Activated CD4-positive, alpha-beta T cell treated with anti-CD3 and anti-CD28 coated beads for 36 hours (primary cell): ENCODE measurements around the gene RPL7A. TPM values are rescaled to one million over a fixed set of nuclear protein-coding genes. Genes with fewer than 3 reads are reported as not detected.

Experiments used
- ATAC-seq: fragments of 200-7000 bp; cut with Tn5 transposase; one replicate; pipeline ENCODE4 v1.10.0; 2021; ENCODE audit warnings: mild to moderate bottlenecking, moderate library complexity
- CTCF ChIA-PET: fragments of 350-600 bp; sonication (Branson Sonifier 250); formaldehyde crosslinking; loops from one replicate; lab custom pipeline; 2021; ENCODE audit warnings: antibody characterized with exemption; lab: Charles Lee
- POLR2A ChIA-PET: fragments of 350-600 bp; sonication (Branson Sonifier 250); formaldehyde crosslinking; loops from one replicate; lab custom pipeline; 2021; ENCODE audit warnings: antibody characterized with exemption, inconsistent platforms; lab: Charles Lee
- DNase-seq: peaks from one replicate; pipeline ENCODE4 v3.0.0-alpha.2; 2020
- H3K27ac Mint-ChIP-seq: one replicate; pipeline ENCODE4 v1.8.0; 2021; ENCODE audit warnings: mixed read lengths
- H3K27me3 Mint-ChIP-seq: one replicate; pipeline ENCODE4 v1.8.0; 2021; ENCODE audit warnings: mixed read lengths
- H3K36me3 Mint-ChIP-seq: one replicate; pipeline ENCODE4 v1.8.0; 2021; ENCODE audit warnings: low read depth, mixed read lengths
- H3K4me1 Mint-ChIP-seq: one replicate; pipeline ENCODE4 v1.8.0; 2021; ENCODE audit warnings: mixed read lengths
- H3K4me3 Mint-ChIP-seq: one replicate; pipeline ENCODE4 v1.8.0; 2021; ENCODE audit warnings: mild to moderate bottlenecking, moderate library complexity, mixed read lengths
- H3K9me3 Mint-ChIP-seq: one replicate; pipeline ENCODE4 v1.8.0; 2021; ENCODE audit warnings: low read depth, mixed read lengths
- intact Hi-C, 2 experiments: fragments of 100-400 bp; cut with DNase I in 1 of 2; cut with micrococcal nuclease in 1 of 2; formaldehyde crosslinking; loops; one replicate each; pipeline versions ENCODE4 v1.14.2 to v1.15.1; 2022 to 2024; cut with DNase I, micrococcal nuclease
- total RNA-seq, 2 experiments: library from RNA; stranded (reverse); gene quantifications; one replicate each; pipeline ENCODE4 v1.2.3, GENCODE V29; 2021

Gene RPL7A
- total RNA-seq, 2 experiments from 2014 or later, result 3,179 to 3,246 TPM

DNA sequence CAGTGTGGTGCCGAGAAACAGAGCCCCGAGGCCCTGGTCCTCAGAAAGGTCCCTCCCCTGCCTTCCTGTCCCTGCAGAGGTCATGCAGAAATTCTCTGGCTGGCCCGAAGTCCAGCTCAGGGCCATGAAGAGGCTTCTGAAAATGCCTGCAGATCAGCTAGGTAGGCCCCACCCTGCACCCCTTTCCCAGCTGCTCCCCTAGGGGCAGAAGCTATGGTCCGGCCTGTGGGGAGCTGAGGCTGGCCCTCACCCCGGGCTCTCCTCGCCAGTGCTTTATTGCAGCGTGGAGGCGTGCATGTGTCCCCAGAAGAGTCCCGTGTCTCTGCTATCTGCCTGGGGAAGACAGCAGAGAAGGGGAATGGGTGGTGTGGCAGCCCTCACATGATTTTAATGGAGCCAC lies 49.9 kb downstream of the RPL7A start:
- H3K9me3 Mint-ChIP-seq, result no peaks in the 10 kb centered on the region
- DNase-seq (no peak), ATAC-seq (no peak)
- ChIA-PET POLR2A (no interaction called here), CTCF (no interaction called here)
- intact Hi-C loops, result no loop called here
- no peaks in the 10 kb centered on the region for H3K4me1 Mint-ChIP-seq
- H3K4me3 Mint-ChIP-seq, result no peak overlapping the region
- no peaks in the 10 kb centered on the region for H3K36me3 Mint-ChIP-seq
- H3K27me3 Mint-ChIP-seq, result no peaks in the 10 kb centered on the region
- no peak overlapping the region for H3K27ac Mint-ChIP-seq

GRCh38 chr9:133400292-133400691 lies 52.3 kb downstream of the RPL7A start:
- no peak overlapping the region for H3K4me3 Mint-ChIP-seq
- POLR2A ChIA-PET, result no interaction called here
- peaks cover 2% of the 10 kb centered on the region for H3K36me3 Mint-ChIP-seq
- CTCF ChIA-PET, result interaction anchor here (0.7 to 0.8 kb wide), 2 partner anchors 337 to 1387 kb away, joined by 3 read pairs; no protein-coding TSS in a partner anchor
- no peak overlapping the region for H3K27ac Mint-ChIP-seq
- no peak for ATAC-seq
- H3K27me3 Mint-ChIP-seq, result no peaks in the 10 kb centered on the region
- intact Hi-C loops, result loop anchor here in 1 of 2 experiments (5.0 kb wide), 1 partner anchor 43 kb away; the partner anchor contains the start of genes SURF1 and SURF2
- DNase-seq, result no peak
- H3K4me1 Mint-ChIP-seq, result no peaks in the 10 kb centered on the region
- no peaks in the 10 kb centered on the region for H3K9me3 Mint-ChIP-seq

Other genes with a start within 250 kb of the RPL7A start
- gene RALGDS, start 227.0 kb upstream of the RPL7A start, total RNA-seq, result 10 to 100 TPM; 65.1 to 78.6 TPM
- gene GBGT1, start 184.3 kb upstream of the RPL7A start, total RNA-seq, result 1 to 10 TPM; 3.8 to 4.8 TPM
- gene OBP2B, start 139.0 kb upstream of the RPL7A start, total RNA-seq, result not detected
- under 1 TPM in 1 of 2 experiments, not detected in 1; 0.09 TPM for gene ABO, start 73.0 kb upstream of the RPL7A start, total RNA-seq
- gene SURF6, start 12.0 kb upstream of the RPL7A start, total RNA-seq, result 10 to 100 TPM; 22.4 to 24.3 TPM
- gene MED22, start 87 bp upstream of the RPL7A start, total RNA-seq, result 10 to 100 TPM; 22.9 to 26.4 TPM
- gene SURF1, start 8.3 kb downstream of the RPL7A start, total RNA-seq, result 10 to 100 TPM; 17.4 to 29.1 TPM
- 10 to 100 TPM; 17.3 to 21.8 TPM for gene SURF2, start 8.3 kb downstream of the RPL7A start, total RNA-seq
- 100 to 1,000 TPM; 283 to 349 TPM for gene SURF4, start 27.8 kb downstream of the RPL7A start, total RNA-seq
- gene STKLD1, start 28.1 kb downstream of the RPL7A start, total RNA-seq, result under 1 TPM; 0.40 to 0.82 TPM
- gene REXO4, start 69.8 kb downstream of the RPL7A start, total RNA-seq, result 10 to 100 TPM; 25.9 to 34.3 TPM
- gene ADAMTS13, start 74.1 kb downstream of the RPL7A start, total RNA-seq, result 1 to 10 TPM; 1.7 to 2.5 TPM
- under 1 TPM; 0.87 to 0.90 TPM for gene CACFD1, start 111.8 kb downstream of the RPL7A start, total RNA-seq
- 1 to 10 TPM; 1.6 to 1.9 TPM for gene SLC2A6, start 130.9 kb downstream of the RPL7A start, total RNA-seq
- not detected for gene MYMK, start 176.7 kb downstream of the RPL7A start, total RNA-seq
- under 1 TPM; 0.11 to 0.32 TPM for gene ADAMTSL2, start 186.5 kb downstream of the RPL7A start, total RNA-seq